GM04503 (cell line): ENCODE results near the gene TMEM92.
"Not testable (repeated sequence)": the region's sequence is repeated elsewhere in the genome, so short reads cannot be mapped to it uniquely, and the experiment has no call there.

Source experiments
- DNase-seq: peaks from one replicate; pipeline ENCODE4 v3.0.0-alpha.2; 2012; ENCODE audit warnings: low read depth

TMEM92 gene

DNA sequence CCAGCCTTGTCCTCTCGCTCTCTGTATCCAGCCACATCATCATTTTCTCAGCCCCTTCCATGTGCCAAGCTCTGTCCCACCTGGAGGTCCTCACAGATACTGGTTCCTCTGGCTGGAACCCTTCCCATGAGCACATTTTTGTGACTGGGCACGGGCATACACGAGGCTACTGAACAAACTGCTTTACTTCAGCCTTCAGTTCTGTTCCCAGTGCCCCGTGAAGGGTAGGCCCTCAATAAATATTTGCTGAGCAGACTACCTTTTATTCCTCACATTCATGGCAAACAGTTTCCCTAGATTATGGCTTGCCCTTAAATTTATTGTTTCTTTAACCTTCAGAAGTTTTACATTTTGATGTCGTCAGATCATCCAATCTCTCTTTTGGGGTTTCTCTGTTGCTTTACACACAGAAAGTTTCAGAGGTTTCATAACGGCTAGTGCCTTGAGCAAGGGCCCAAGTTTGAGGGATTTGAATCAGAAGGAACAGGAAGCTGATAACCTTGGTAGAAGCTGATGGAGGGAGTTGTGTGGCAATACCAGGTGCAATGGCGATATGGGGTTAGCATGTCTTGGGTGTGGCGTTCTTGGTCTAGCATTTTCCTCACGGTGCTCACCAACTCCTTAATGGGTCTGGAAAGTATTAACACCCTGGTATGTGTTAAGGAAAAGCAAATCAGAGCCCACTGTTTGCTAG is 27.8 kb downstream of the TMEM92 start:
- no peak for DNase-seq

DNA sequence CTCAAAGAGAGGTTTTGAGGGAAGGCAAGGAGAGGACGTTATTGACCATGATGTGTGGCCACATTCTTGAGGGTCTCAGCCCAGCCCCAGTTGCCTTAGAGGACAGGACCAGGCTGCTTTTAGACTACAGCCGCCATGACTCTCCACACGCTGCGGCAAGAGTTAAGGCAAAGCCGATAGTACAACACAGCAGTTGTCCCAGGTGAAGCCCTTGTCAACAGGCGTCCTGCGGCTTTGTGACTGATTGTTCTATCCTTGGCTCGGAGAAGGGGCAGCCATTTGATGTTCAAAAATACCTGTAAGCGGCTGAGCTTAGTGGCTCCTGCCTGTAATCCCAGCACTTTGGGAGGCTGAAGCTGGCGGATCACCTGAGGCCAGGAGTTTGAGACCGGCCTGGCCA is 28.8 kb downstream of the TMEM92 start:
- DNase-seq = no peak

- no peak for DNase-seq
Observed at GRCh38 chr17:50303596-50303995, 29.3 kb downstream of the TMEM92 start.

- no peak for DNase-seq
Observed at GRCh38 chr17:50304781-50305404, 30.6 kb downstream of the TMEM92 start.

- no peak for DNase-seq
Observed at GRCh38 chr17:50307654-50308053, 33.4 kb downstream of the TMEM92 start.

GRCh38 chr17:50308666-50309065 is 34.4 kb downstream of the TMEM92 start:
- DNase-seq = no peak

- DNase-seq = no peak
Observed at GRCh38 chr17:50310455-50311111, 36.3 kb downstream of the TMEM92 start.

DNA sequence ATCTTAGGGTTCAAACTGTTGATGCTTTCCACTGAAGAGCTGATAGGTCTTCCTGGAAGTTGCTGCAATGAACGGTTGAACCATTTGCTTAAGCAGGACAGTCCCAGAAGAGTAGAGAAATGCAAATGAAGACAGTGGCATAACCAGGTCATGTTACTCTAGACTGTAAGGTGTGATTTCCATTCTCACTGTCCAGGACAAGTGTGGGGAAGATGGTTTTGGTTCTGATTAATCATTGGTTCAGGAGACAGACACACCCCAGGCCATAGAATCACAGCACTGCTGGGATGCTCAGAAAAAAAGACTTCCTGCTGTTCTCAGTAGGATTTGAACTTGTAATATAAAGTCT is 36.8 kb downstream of the TMEM92 start:
- DNase-seq = no peak

DNA sequence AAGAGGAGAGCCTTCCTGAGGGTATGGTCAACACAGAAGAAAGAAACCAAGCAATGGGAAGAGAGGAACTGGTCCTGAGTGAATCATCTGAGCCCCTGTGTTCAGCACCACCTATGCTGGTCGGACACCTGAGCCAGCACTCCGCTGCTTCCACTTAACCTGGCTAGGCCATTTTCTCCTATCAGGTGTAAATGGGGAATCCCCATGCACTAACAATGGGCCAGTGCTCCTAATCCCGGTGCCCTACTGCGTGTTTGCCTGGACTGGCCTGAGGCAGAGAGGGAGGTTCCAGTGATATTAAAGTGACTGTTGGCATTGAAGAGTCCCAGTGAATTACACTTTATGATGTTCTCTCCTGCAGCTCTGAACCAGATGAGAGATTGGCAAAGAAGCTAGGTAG is 37.2 kb downstream of the TMEM92 start:
- no peak for DNase-seq

- no peak for DNase-seq
Observed at GRCh38 chr17:50312308-50312707, 38.0 kb downstream of the TMEM92 start.

DNA sequence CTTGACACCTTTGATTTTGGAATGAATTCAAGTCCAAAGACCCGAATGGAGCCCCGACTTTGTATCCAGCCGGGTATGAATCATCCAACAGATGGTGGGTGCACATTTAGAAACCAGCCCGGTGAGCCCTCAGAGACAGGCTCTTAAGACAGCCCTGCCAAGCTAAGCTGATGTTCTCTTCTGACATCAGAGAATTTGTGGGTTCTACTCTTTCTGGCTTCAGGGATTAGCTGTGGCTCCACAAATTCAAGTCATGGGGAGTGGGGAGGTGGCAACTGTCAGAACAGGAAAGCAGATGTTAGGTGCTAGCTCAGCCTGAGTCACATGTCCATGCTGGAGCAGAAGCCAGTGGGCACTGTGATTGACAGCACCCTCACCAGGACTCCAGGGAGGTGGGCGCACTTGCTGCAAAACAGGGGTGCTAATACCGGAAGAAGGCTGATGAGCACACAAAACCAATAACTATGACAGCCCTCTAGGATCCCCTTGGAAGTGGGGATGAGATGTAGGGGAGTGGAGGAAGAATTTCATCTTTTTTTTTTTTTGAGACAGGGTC is 40.3 kb downstream of the TMEM92 start:
- no peak for DNase-seq

- DNase-seq = no peak
Observed at GRCh38 chr17:50316016-50316587, 41.8 kb downstream of the TMEM92 start.

DNA sequence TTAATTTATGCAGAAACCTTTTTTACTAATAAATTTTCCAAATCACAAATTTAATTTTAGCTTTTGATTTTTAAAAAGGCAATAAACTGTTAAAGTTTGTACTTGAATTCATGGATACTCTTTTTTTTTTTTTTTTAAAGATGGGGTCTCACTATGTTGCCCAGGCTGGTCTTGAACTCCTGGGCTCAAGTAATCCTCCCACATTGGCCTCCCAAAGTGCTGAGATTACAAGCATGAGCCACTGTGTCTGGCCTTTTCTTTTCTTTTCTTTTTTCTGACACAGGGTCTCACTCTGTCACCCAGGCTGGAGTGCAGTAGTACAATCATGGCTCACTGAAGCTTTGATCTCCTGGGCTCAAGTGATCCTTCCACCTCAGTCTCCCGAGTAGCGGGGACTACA is 42.4 kb downstream of the TMEM92 start:
- DNase-seq = not testable (repeated sequence)

GRCh38 chr17:50317121-50317520 is 42.9 kb downstream of the TMEM92 start:
- DNase-seq = no peak

GRCh38 chr17:50318501-50319285 is 44.4 kb downstream of the TMEM92 start:
- DNase-seq = no peak

DNA sequence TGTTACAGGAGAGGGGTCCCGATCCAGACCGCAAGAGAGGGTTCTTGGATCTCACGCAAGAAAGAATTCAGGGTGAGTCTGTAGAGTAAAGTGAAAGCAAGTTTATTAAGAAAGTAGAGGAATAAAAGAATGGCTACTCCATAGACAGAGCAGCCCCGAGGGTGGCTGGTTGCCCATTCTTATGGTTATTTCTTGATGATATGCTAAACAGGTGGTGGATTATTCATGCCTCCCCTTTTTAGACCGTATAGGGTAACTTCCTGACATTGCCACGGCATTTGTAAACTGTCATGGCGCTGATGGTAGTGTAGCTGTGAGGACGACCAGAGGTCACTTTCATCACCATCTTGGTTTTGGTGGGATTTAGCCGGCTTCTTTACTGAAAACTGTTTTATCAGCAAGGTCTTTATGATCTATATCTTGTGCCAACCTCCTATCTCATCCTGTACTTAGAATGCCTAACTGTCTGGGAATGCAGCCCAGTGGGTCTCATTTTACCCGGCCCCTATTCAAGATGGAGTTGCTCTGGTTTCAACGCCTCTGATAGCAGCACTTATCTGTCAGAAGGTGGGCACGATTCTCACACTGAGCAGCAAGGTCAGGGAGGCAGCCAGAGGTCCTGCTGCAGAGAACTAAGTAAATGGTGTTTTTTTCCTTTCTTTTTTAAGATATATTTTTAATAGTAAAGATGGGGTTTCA is 45.2 kb downstream of the TMEM92 start:
- DNase-seq = no peak

DNA sequence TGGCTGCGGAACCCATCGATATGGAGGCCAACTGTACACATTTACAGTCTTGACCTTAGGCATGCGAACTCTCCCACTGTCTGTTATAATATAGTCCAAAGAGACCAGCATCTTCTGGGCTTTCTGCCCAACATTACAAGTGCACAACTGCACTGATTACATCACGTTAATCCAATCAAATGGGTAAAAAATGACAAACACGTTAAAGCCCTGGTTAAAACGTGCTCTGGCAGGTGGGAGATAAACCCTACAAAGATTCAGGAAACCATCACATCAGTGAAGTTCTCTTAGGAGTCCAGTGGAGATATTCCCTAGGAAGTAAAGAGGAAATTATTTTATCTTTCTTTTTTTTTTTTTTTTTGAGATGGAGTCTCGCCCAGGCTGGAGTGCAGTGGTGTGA is 48.0 kb downstream of the TMEM92 start:
- DNase-seq = no peak

DNA sequence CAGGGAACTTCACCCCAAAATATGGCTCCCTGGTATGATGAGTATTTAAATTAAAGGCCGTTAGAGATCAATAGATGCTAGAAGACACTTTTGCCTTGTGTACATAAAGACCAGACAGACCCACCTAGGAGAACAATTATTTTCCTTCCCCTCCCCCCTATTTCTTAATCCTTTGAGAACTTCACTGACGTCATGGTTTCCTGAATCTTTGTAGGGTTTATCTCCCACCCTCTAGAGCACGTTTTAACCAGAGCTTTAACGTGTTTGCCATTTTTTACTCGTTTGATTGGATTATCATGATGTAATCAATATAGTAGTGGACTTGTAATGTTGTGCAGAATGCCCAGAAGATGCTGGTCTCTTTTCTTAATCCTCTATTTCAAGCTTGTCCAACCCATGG is 48.8 kb downstream of the TMEM92 start:
- no peak for DNase-seq

DNA sequence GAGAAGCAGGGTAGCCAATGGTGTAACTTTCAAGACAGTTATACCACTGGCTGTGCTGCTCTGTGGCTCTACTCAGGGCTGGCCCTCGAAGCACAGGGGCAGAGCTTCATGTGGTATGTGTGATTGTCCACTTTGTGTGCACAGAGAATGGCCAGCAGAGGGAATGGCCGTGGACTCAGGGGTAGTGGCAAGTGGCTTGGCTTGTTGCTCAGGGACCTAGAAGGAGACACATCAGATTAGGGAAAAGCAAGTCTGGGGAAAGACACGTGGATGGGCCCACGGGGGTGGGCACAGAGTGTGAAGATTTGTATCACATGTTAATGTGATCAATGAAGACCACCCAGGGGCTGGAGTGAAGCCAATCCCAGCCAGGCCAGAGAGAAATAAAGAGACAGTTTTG is 51.6 kb downstream of the TMEM92 start:
- no peak for DNase-seq

DNA sequence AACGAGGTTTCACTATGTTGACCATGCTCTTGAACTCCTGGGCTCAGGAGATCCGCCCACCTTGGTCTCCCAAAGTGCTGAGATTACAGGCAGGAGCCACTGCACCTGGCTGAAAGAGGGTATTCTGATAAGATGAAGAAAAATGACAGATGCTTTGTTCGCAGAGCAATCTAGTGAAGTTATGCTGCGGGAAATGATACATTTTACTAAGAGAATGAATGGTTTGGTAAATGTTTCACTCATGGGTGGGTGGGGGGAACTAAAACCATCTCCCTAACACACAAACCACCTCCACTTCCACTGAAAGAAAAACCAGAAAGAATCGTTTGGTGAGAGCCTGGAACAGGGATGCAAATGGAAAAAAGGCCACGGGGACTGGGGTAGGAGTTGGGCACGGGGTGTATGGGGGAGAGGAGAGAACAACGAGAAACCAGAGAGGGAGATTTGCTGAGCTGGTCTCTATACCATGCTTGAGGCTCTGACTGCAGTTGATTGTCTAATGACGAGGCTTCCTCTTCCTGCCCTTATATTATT is 52.6 kb downstream of the TMEM92 start:
- DNase-seq = no peak
